ENCODE data around the gene NINL. TPM values are rescaled to one million over a fixed set of nuclear protein-coding genes. Genes with fewer than 3 reads are reported as not detected.

The NINL gene
- total and polyA plus RNA-seq, 2 of the 4 experiments (the other 2 are of a cell fraction) = 3.0 to 10.4 TPM

GRCh38 chr20:25514195-25514594 lies 71.1 kb downstream of the NINL start:
- WGBS, 2 experiments (ENCODE audit: extremely low coverage in 2 of 2, insufficient read length in 1 of 2) = no CpG with 5 or more reads among the region's 2 CpGs
- H3K4me3 ChIP-seq (ENCODE audit: insufficient read depth, low read depth, low read length) = no peak overlapping the region
- peaks cover 16% of the 10 kb centered on the region for H3K9me3 ChIP-seq (ENCODE audit: control insufficient read depth, insufficient read depth, low read length)
- H3K18ac ChIP-seq (ENCODE audit: low read depth, low read length) = no peak overlapping the region
- BruUV-seq (replicated peaks) = no TSS peak
- no peak overlapping the region for H3K9ac ChIP-seq (ENCODE audit: low read depth, low read length)
- H2BK120ac ChIP-seq (ENCODE audit: low read depth, low read length) = no peak overlapping the region
- ChIA-PET POLR2A (ENCODE audit: unreplicated experiment) (no interaction called here), CTCF (no interaction called here)
- no peak overlapping the region for H4K91ac ChIP-seq (ENCODE audit: insufficient read depth, low read depth, low read length)
- in situ Hi-C loops (cut with MboI; ENCODE audit: low sequenced_read_pairs) = loop anchor here (25.0 kb wide), 2 partner anchors 148 to 473 kb away; no protein-coding TSS in a partner anchor
- no peak overlapping the region for H2AFZ ChIP-seq (replicated peaks; ENCODE audit: low read length, poor library complexity)
- intact Hi-C loops (cut with micrococcal nuclease) = no loop called here
- dilution Hi-C loops (cut with HindIII; ENCODE audit: low sequenced_read_pairs, unreplicated experiment) = no loop called here
- H3K27ac ChIP-seq (ENCODE audit: insufficient read depth, low read length) = no peak overlapping the region
- H2AK5ac ChIP-seq (ENCODE audit: low read depth, low read length) = no peak overlapping the region
- H3K9me1 ChIP-seq (ENCODE audit: insufficient read depth, low read length) = peaks cover 8% of the 10 kb centered on the region
- no peaks in the 10 kb centered on the region for H4K20me1 ChIP-seq (ENCODE audit: insufficient read depth, low read length)
- ATAC-seq (ENCODE audit: low read depth) = no peak
- no peak overlapping the region for H2BK15ac ChIP-seq (ENCODE audit: low read depth, low read length)
- H3K4me2 ChIP-seq (ENCODE audit: low read depth, low read length) = no peak overlapping the region
- H2BK5ac ChIP-seq (ENCODE audit: low read depth, low read length, poor library complexity, severe bottlenecking) = no peak overlapping the region
- TF ChIP-seq, protein P1, sequence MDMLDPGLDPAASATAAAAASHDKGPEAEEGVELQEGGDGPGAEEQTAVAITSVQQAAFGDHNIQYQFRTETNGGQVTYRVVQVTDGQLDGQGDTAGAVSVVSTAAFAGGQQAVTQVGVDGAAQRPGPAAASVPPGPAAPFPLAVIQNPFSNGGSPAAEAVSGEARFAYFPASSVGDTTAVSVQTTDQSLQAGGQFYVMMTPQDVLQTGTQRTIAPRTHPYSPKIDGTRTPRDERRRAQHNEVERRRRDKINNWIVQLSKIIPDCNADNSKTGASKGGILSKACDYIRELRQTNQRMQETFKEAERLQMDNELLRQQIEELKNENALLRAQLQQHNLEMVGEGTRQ (IDR thresholded peaks at IDR 0.05; ENCODE audit: low read depth, low read length) = no peak
- TF ChIP-seq RAD21 (IDR thresholded peaks at IDR 0.05; ENCODE audit: low read length) (no peak), SMC3 (IDR thresholded peaks at IDR 0.05; ENCODE audit: low read depth, low read length) (no peak), RFX5 (IDR thresholded peaks at IDR 0.05; ENCODE audit: low read depth, low read length) (no peak), CTCF (conservative IDR thresholded peaks at IDR 0.05; ENCODE audit: low read depth, low read length) (no peak), NFE2L2 (IDR thresholded peaks at IDR 0.05; ENCODE audit: low read depth, low read length) (no peak), FOS (IDR thresholded peaks at IDR 0.05; ENCODE audit: low read depth, low read length) (no peak), MAZ (IDR thresholded peaks at IDR 0.05; ENCODE audit: borderline replicate concordance, low read depth, low read length) (no peak), MXI1 (IDR thresholded peaks at IDR 0.05; ENCODE audit: borderline replicate concordance, low read depth, low read length) (no peak), CHD1 (IDR thresholded peaks at IDR 0.05; ENCODE audit: low read depth, low read length) (no peak), RCOR1 (IDR thresholded peaks at IDR 0.05; ENCODE audit: insufficient replicate concordance, low read length) (no peak), MAFK (IDR thresholded peaks at IDR 0.05; ENCODE audit: low read depth, low read length) (no peak)
- no peak overlapping the region for H3K23ac ChIP-seq (ENCODE audit: low read depth, low read length)
- no peaks in the 10 kb centered on the region for H3K27me3 ChIP-seq (ENCODE audit: control insufficient read depth, insufficient read depth, low read length)
- H2BK20ac ChIP-seq (ENCODE audit: low read depth, low read length) = no peak overlapping the region
- no peak overlapping the region for H3K56ac ChIP-seq (ENCODE audit: extremely low read depth, insufficient read depth, low read length)
- H3K79me1 ChIP-seq (ENCODE audit: low read depth in 1 of 2, low read length in 2 of 2) = peaks cover 0 to 3% of the 10 kb centered on the region in 2 experiments; a peak in 2 of 4 replicates
- no peak for DNase-seq
- H4K8ac ChIP-seq (ENCODE audit: low read depth in 2 of 2, low read length in 2 of 2) = no peak overlapping the region
- H4K5ac ChIP-seq (ENCODE audit: low read depth, low read length) = no peak overlapping the region
- no peaks in the 10 kb centered on the region for H3K4me1 ChIP-seq (ENCODE audit: control insufficient read depth, insufficient read depth, low read length)
- H2AK9ac ChIP-seq (replicated peaks; ENCODE audit: low read depth, low read length, poor library complexity) = no peak overlapping the region
- no peak overlapping the region for H3K4ac ChIP-seq (ENCODE audit: low read depth, low read length)
- H3K14ac ChIP-seq (replicated peaks; ENCODE audit: low read depth, low read length) = no peak overlapping the region
- H3K36me3 ChIP-seq (ENCODE audit: control insufficient read depth, insufficient read depth, low read length) = peaks cover 55% of the 10 kb centered on the region
